Measurements from ENCODE around the gene KDM6B.
"Not testable (repeated sequence)": the region's sequence is repeated elsewhere in the genome, so short reads cannot be mapped to it uniquely, and the experiment has no call there.

KDM6B gene

DNA sequence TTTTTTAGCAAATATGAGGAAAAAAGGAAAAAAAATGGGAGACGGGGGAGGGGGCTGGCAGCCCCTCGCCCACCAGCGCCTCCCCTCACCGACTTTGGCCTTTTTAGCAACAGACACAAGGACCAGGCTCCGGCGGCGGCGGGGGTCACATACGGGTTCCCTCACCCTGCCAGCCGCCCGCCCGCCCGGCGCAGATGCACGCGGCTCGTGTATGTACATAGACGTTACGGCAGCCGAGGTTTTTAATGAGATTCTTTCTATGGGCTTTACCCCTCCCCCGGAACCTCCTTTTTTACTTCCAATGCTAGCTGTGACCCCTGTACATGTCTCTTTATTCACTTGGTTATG, 19.6 kb downstream of the KDM6B start:
- DNase-seq: no peak

- no peak for DNase-seq
These were observed 20.2 kb downstream of the KDM6B start for GRCh38 chr17:7854078-7854777.

GRCh38 chr17:7854851-7855659, 21.0 kb downstream of the KDM6B start, which contains the start of gene TMEM88:
TMEM88 (plus strand) TSS chr17:7855066; CDS start chr17:7855075, 9 bp downstream.
- DNase-seq: no peak

- no peak for DNase-seq
These were observed 21.6 kb downstream of the KDM6B start for GRCh38 chr17:7855660-7856010.

GRCh38 chr17:7856011-7856810, 22.2 kb downstream of the KDM6B start:
- peak; percentile 59 for DNase-seq

GRCh38 chr17:7856811-7857712, 23.0 kb downstream of the KDM6B start, which contains the start of gene NAA38:
NAA38 (minus strand) TSS chr17:7857559; CDS start chr17:7857463, 96 bp downstream.
- peak; percentile 100 for DNase-seq

DNA sequence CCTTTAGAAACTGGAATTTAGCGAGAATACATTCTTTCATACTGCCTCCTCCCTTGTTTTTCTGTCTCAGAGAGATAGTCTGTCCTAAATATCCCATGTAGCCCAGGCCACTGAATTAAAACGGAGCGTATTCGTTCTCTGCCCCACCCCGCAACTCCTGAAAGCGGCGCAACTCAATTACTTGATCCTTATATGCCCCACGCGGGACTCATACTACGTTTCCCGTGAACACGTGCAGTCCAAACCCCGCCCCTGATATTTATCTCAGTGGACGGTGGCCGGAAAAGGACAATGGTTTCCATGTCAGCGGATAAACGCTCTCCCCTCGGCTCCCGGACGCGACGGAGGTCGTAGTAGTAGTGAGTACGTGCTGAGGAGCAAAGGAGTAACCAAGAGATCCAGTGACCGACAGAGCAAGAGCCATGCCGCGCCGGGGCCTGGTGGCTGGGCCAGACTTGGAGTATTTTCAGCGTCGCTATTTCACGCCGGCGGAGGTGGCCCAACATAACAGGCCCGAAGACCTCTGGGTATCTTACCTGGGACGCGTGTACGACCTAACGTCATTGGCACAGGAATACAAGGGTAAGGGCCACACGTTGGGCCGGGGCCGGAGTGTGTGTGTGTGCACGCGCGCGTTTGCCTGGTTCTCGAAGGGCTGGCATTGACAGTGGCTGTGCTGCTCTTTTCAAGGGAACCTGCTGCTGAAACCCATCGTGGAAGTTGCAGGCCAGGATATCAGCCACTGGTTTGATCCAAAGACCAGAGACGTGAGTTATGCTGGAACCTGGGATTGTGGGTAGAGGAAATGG, 23.9 kb downstream of the KDM6B start, which contains the start of gene CYB5D1:
Gene CYB5D1 (plus strand): TSS at position 291 of the 809 bp plus-strand sequence. CDS start 132 bp downstream, at position 423.
- DNase-seq: peak; percentile 96

DNA sequence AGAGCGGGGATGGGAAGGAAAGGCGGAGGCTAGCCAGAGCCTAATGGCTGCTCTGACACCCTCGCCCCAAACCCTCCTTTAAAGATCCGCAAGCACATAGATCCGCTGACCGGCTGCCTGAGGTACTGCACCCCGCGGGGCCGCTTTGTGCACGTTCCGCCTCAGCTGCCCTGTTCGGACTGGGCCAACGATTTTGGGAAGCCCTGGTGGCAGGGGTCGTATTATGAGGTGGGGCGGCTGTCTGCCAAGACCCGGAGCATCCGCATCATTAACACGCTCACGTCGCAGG, 24.4 kb downstream of the KDM6B start:
- peak; percentile 56 for DNase-seq

GRCh38 chr17:7859028-7859427, 25.0 kb downstream of the KDM6B start:
- DNase-seq: no peak

GRCh38 chr17:7862692-7863437, 28.8 kb downstream of the KDM6B start:
- DNase-seq: peak; percentile 71

DNA sequence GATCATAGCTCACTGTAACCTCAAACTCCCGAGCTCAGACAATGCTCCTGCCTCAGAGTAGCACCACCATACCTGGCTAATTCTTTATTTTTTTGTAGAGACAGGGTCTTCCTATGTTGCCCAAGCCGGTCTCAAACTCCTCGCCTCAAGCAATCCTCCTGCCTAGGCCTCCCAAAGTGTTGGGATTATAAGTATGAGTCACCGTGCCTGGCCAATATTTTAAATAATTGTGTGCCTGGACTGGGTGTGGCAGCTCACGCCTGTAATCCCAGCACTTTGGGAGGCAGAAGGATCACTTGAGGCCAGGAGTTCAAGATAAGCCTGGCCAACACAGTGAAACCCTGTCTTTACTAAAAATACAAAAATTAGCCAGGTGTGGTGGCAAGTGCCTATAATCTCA, 30.4 kb downstream of the KDM6B start:
- not testable (repeated sequence) for DNase-seq

- no peak for DNase-seq
These were observed 31.1 kb downstream of the KDM6B start for GRCh38 chr17:7864995-7865650.

DNA sequence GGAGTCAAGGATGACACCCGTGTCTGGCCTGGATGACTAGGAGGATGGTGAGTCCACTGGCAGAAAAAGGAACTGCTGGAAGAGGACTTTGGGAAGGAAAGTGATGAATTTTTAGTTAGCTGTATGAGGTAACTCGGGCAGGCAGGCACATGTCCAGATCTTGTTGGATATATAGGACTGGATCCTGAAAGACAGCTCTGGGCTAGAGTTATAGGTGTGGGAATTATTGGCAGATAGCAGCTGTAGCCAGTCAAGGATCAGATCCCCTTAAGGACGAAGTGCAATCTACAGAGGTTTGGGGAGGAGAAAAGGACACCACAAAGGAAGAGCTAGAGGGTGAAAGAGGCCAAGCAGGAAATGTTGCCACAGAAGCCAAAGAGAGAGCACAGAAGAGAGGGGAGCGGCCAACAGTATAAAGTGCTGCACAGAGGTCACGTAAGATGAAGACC, 33.9 kb downstream of the KDM6B start:
- DNase-seq: no peak

- DNase-seq: no peak
These were observed 39.0 kb downstream of the KDM6B start for GRCh38 chr17:7873051-7873450.

DNA sequence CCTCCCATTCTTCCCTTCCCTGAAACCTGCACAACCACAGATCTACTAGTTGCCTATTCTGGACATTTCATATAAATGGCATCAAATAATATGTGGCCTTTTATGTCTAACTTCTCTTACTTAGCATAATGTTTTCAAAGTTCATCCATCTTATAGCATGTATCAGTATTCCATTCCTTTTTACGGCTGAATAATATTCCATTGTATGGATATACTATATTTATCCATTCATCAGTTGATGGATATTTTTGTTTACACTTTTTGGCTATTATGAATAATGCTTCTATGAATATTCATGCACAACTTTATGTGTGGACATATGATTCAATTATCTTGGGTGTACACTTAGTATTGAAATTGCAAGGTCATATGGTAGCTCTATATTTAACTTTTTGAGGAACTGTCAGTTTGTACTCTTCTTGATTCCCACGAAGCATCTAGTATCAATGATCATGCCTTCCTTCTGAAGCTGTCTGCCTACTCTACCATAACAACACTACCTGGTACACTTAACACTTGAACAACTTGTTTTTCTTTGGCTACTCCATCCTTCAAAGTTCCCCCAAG, 41.9 kb downstream of the KDM6B start:
- DNase-seq: no peak

GRCh38 chr17:7878234-7878633, 44.2 kb downstream of the KDM6B start:
- no peak for DNase-seq

DNA sequence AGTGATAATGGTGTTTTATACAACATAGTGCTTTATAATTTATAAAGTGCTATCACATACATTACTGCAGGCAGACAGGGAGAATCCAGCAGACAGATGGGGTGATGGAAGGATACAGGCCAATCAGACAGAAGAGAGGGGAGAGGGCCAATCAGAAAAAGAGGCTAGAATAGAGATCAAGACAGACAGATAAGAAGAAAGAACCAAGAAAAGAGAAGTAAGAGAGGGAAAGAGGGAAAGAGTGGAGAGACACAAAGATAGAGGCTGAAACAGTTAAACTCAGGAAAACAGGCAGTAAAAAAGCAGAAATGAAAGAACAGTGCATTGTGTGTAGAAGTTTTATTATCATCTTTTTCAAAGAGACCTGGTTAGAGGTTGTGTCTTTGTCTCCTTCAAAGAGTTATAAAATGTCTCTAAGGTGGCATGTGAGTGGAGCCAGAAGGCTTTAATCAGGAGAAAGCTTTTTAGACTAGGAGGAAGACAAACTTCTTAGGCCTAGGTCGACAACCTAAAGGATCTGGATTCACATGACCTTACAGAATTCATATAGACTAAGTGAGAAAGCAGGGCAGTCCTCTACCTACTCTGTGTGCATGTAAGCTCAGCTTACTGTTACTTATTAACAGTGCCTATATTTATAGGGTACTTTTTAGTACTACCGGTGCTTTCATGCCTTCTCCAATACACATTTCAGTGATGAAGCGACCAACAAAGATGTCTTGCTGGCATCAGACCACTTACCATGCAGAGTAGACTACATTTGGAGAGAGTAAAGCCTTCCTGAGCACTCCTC, 46.3 kb downstream of the KDM6B start:
- no peak for DNase-seq

DNA sequence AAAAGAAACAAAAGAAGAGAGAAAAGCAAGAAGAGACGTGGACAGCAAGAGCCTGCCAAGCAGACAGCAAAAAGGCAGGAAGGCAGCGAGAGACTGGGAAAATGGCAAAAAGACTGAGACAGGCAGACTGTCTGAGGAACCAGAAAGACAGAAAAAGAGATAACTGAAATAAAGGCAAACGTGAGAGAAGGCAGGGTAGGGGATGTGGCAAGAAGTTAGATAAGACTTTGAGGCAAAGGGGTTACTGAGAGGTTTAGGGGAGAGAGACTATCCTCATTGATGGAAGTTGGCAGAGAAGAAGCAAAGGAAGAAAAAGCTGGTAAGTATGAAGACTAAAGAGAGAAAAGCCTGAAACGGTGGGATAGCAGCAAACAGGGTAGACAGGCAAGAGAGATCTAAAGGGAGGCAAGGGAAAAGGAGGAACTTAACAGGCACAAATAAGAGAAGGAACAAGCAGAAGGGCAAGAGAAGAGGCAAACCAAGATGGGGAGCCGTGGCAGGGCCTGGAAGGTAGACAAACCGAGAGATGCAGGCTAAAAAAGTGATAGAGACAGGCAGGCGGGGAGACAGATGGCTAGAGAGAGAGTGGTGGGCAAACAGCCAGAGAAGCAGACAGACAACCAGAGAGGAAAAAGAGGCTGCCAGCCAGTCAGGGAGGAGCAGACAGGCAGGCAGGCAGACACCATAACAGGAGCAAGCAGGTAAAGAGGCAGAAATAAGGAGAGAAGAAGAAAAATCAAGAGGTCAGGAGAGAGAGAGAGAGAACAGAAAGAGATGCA, 47.4 kb downstream of the KDM6B start:
- DNase-seq: peak; percentile 81
